ENCODE measurements around the gene PRR5L.

The PRR5L gene, protein sequence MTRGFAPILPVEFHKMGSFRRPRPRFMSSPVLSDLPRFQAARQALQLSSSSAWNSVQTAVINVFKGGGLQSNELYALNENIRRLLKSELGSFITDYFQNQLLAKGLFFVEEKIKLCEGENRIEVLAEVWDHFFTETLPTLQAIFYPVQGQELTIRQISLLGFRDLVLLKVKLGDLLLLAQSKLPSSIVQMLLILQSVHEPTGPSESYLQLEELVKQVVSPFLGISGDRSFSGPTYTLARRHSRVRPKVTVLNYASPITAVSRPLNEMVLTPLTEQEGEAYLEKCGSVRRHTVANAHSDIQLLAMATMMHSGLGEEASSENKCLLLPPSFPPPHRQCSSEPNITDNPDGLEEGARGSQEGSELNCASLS

DNA sequence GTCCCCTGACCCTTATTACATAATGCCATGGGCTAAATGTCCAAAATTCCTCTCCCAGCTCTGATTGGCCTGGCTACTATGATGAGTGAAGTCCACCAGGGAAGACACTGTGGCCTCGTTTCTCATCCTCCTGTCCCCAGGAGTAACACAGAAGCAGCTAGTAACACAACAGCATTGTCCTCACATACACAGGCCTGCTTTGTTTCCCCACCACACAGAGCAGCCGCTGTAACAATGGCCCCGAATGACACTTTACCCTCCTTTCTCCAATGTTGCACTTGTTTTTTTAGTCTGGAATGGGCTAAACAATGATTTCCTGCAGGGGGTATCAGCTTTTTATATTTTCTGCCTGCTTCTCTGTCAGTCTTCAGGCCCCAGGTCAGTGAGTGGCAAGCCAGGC is at the start of gene PRR5L:
Gene PRR5L (plus strand): TSS at position 363 of the 400 bp plus-strand sequence. CDS start 104,834 bp downstream, outside the sequence.
- ChIA-PET CTCF (interaction anchor here (1.4 kb wide), 1 partner anchor 183 kb away, joined by 4 read pairs; no protein-coding TSS in a partner anchor), POLR2A (no interaction called here)
- TF ChIP-seq FOXA1 (IDR thresholded peaks at IDR 0.05) (no peak), SUZ12 (IDR thresholded peaks at IDR 0.05) (no peak), TARDBP (IDR thresholded peaks at IDR 0.05) (no peak)
- DNase-seq (ENCODE audit: extremely low spot score) = no peak

DNA sequence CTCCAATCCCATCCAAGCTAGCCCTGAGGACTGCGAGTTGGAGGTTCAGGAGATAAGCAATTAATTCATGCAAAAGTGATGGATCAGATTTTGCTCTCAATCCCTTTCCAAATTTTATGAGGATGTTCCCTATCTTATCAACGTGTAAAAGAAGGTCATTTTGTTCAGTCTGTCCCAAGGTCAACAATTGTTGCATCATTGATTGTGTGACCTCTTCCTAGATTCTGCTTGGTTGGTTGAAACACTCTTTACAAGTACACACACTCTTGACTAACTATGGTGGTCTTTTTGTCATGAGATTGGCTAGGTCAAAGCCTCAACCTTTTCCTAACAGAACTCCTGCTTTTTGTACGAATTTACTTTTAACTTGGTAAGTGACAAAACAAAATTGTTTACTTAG is 48.6 kb upstream of the PRR5L start:
- TF ChIP-seq FOXM1 (IDR thresholded peaks at IDR 0.05; ENCODE audit: borderline replicate concordance) (no peak), ELF4 (IDR thresholded peaks at IDR 0.05) (no peak), BHLHE40 (IDR thresholded peaks at IDR 0.05; ENCODE audit: borderline replicate concordance) (no peak), CTBP1 (IDR thresholded peaks at IDR 0.05; ENCODE audit: borderline replicate concordance) (no peak), L3MBTL2 (conservative IDR thresholded peaks at IDR 0.05) (no peak), FOXK2 (IDR thresholded peaks at IDR 0.05) (no peak), SP1 (IDR thresholded peaks at IDR 0.05) (no peak), LEF1 (IDR thresholded peaks at IDR 0.05; ENCODE audit: borderline replicate concordance) (no peak), FOXA1 (IDR thresholded peaks at IDR 0.05) (no peak), ARNT (IDR thresholded peaks at IDR 0.05) (no peak), NFRKB (IDR thresholded peaks at IDR 0.05) (no peak), ZNF384 (IDR thresholded peaks at IDR 0.05) (no peak), HDGF (IDR thresholded peaks at IDR 0.05; ENCODE audit: borderline replicate concordance) (no peak), SUZ12 (IDR thresholded peaks at IDR 0.05) (no peak), TARDBP (IDR thresholded peaks at IDR 0.05) (no peak)
- TF ChIP-seq, protein P1, sequence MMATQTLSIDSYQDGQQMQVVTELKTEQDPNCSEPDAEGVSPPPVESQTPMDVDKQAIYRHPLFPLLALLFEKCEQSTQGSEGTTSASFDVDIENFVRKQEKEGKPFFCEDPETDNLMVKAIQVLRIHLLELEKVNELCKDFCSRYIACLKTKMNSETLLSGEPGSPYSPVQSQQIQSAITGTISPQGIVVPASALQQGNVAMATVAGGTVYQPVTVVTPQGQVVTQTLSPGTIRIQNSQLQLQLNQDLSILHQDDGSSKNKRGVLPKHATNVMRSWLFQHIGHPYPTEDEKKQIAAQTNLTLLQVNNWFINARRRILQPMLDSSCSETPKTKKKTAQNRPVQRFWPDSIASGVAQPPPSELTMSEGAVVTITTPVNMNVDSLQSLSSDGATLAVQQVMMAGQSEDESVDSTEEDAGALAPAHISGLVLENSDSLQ (IDR thresholded peaks at IDR 0.05) = no peak
- CTCF ChIA-PET = no interaction called here
- POLR2A ChIA-PET = no interaction called here
- DNase-seq (ENCODE audit: extremely low spot score) = no peak

DNA sequence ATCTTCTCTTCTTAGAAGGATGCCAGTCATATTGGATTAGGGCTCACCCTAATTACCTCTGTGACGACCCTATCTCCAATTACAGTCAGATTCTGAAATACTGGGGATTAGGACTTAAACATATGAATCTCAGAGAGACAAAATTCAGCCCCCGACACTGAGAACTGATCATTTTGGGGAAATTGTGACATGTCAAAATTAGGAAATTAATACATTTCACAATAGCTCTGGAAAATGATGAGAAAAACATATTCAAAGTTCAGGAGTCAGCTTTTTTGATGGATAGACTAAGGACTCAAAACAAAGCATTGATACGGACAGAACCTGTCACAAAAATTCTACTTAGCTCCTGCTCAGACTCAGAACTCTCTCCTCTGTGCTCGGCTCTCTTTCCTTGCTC is 47.7 kb upstream of the PRR5L start:
- DNase-seq (ENCODE audit: extremely low spot score) = no peak
- POLR2A ChIA-PET = no interaction called here
- TF ChIP-seq ZNF384 (IDR thresholded peaks at IDR 0.05) = no peak
- no peak for TF ChIP-seq FOXK2 (IDR thresholded peaks at IDR 0.05)
- TF ChIP-seq SUZ12 (IDR thresholded peaks at IDR 0.05) = no peak
- no peak for TF ChIP-seq ELF4 (IDR thresholded peaks at IDR 0.05)
- TF ChIP-seq LEF1 (IDR thresholded peaks at IDR 0.05; ENCODE audit: borderline replicate concordance) = no peak
- TF ChIP-seq SP1 (IDR thresholded peaks at IDR 0.05) = no peak
- TF ChIP-seq FOXA1 (IDR thresholded peaks at IDR 0.05) = no peak
- TF ChIP-seq CTBP1 (IDR thresholded peaks at IDR 0.05; ENCODE audit: borderline replicate concordance) = no peak
- no peak for TF ChIP-seq BHLHE40 (IDR thresholded peaks at IDR 0.05; ENCODE audit: borderline replicate concordance)
- no peak for TF ChIP-seq L3MBTL2 (conservative IDR thresholded peaks at IDR 0.05)
- no peak for TF ChIP-seq TARDBP (IDR thresholded peaks at IDR 0.05)
- no peak for TF ChIP-seq NFRKB (IDR thresholded peaks at IDR 0.05)
- TF ChIP-seq ARNT (IDR thresholded peaks at IDR 0.05) = no peak
- TF ChIP-seq FOXM1 (IDR thresholded peaks at IDR 0.05; ENCODE audit: borderline replicate concordance) = no peak
- TF ChIP-seq HDGF (IDR thresholded peaks at IDR 0.05; ENCODE audit: borderline replicate concordance) = no peak
- TF ChIP-seq, protein P1 (IDR thresholded peaks at IDR 0.05) = no peak
- CTCF ChIA-PET = interaction anchor here (0.6 to 1.8 kb wide), 3 partner anchors 9 to 40 kb away, joined by 3 to 9 read pairs (median 4); no protein-coding TSS in a partner anchor

DNA sequence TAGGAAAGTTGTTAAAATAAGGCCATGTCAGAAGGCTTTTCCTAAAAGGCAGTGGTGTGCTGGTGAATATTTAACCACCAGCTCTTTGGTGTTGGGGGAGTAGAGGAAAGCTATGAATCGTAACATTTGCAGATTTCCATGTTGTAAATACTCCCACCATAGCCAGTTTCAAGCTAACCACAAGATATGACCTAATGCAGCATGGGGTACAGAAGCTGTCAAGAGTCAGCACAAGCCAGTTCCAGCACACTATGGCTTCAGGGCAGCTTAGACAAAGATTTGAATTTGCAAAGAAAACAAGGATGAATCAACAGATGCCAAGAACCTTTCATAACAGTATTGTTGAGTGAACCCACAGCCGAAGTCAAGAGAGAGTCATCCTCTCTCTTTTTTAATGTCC is 46.8 kb upstream of the PRR5L start:
- TF ChIP-seq SUZ12 (IDR thresholded peaks at IDR 0.05) (no peak), FOXM1 (IDR thresholded peaks at IDR 0.05; ENCODE audit: borderline replicate concordance) (no peak), NFRKB (IDR thresholded peaks at IDR 0.05) (no peak), LEF1 (IDR thresholded peaks at IDR 0.05; ENCODE audit: borderline replicate concordance) (no peak)
- TF ChIP-seq, protein P1 (IDR thresholded peaks at IDR 0.05) = no peak
- POLR2A ChIA-PET = no interaction called here
- no peak for DNase-seq (ENCODE audit: extremely low spot score)
- CTCF ChIA-PET = interaction anchor here (1.1 to 1.8 kb wide), 3 partner anchors 8 to 427 kb away, joined by 3 to 9 read pairs (median 4); no protein-coding TSS in a partner anchor

DNA sequence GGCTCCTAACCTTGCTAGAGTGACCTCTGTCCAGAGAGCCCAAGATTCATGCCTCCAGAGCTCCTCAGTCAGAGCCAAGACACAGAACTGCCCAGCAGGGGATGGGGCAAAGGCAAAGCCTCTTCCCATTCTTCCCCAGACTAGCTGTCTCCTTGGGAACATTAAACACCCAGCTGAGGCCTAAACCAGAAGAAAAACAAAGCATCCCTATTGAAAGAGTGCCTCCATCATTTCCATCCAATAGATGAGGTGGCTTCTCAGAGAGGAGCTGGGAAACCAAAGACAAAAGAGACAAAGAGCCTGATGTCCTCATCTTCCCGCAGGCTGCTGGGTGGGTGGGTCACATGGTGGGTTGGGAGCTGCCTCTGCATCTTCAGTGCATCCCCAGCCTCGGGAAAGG is 44.3 kb upstream of the PRR5L start:
- CTCF ChIA-PET = interaction anchor here (0.8 kb wide), 1 partner anchor 430 kb away, joined by 3 read pairs; no protein-coding TSS in a partner anchor
- TF ChIP-seq CTBP1 (IDR thresholded peaks at IDR 0.05; ENCODE audit: borderline replicate concordance) = no peak
- TF ChIP-seq NFRKB (IDR thresholded peaks at IDR 0.05) = no peak
- no peak for TF ChIP-seq ARNT (IDR thresholded peaks at IDR 0.05)
- no peak for TF ChIP-seq HDGF (IDR thresholded peaks at IDR 0.05; ENCODE audit: borderline replicate concordance)
- no peak for TF ChIP-seq ELF4 (IDR thresholded peaks at IDR 0.05)
- TF ChIP-seq FOXA1 (IDR thresholded peaks at IDR 0.05) = no peak
- TF ChIP-seq TARDBP (IDR thresholded peaks at IDR 0.05) = no peak
- TF ChIP-seq FOXK2 (IDR thresholded peaks at IDR 0.05) = no peak
- TF ChIP-seq LEF1 (IDR thresholded peaks at IDR 0.05; ENCODE audit: borderline replicate concordance) = no peak
- POLR2A ChIA-PET = no interaction called here

DNA sequence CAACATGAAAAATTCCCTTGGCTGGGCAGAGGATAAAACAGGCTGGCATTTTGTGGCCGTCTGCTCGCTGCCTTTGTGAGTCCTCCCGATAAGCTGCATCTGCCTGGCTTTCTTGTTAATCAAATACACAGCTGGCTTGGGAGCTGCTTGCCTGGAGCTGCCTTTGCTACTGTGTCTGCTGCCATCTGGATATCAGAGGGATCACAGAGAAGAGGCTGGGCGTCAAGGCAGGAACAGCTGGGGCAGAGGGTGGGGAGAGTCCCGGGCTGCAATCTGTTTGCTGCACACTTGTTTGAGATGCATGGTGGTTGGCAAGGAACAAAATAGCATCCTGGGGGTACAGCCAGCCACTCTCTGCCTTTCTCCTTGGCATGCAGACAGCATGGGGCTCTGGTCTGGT is 42.9 kb upstream of the PRR5L start:
- POLR2A ChIA-PET = no interaction called here
- no peak for TF ChIP-seq SUZ12 (IDR thresholded peaks at IDR 0.05)
- CTCF ChIA-PET = no interaction called here
- no peak for DNase-seq (ENCODE audit: extremely low spot score)

More for the DNA sequence above, 44.3 kb upstream of the PRR5L start:
- no peak for DNase-seq (ENCODE audit: extremely low spot score)

All from HEK293T (cell line).